IPS-20b (cell line): ENCODE results near the gene RGS19.
A peak's percentile ranks its signal among the peaks of the same experiment; 100 is the strongest.

Source experiments
- H3K27ac ChIP-seq: one replicate; pipeline ENCODE4 v1.5.1; 2013; ENCODE audit warnings: low read length
- H3K27me3 ChIP-seq: 2 replicates; pipeline ENCODE4 v1.6.1; 2013; ENCODE audit warnings: mild to moderate bottlenecking, low read length, inconsistent platforms; ENCODE audit not compliant: insufficient read depth
- H3K36me3 ChIP-seq: 2 replicates; pipeline ENCODE4 v1.6.1; 2013; ENCODE audit warnings: low read depth, mild to moderate bottlenecking, inconsistent platforms, low read length, moderate library complexity; ENCODE audit not compliant: insufficient read depth
- H3K4me1 ChIP-seq: 2 replicates; pipeline ENCODE4 v1.6.1; 2013; ENCODE audit warnings: mild to moderate bottlenecking, control low read depth, inconsistent platforms, low read length, moderate library complexity; ENCODE audit not compliant: insufficient read depth
- H3K4me3 ChIP-seq: 2 replicates; pipeline ENCODE4 v1.5.1; 2013; ENCODE audit warnings: mild to moderate bottlenecking, low read length, inconsistent platforms
- H3K9ac ChIP-seq: 2 replicates; pipeline ENCODE4 v1.6.1; 2013; ENCODE audit warnings: low read depth, mild to moderate bottlenecking, inconsistent platforms, low read length, moderate library complexity
- H3K9me3 ChIP-seq: 2 replicates; pipeline ENCODE4 v1.6.1; 2013; ENCODE audit warnings: mild to moderate bottlenecking, low read depth, low read length, inconsistent platforms; ENCODE audit not compliant: insufficient read depth

The RGS19 gene

GRCh38 chr20:64062276-64062595 lies 17.1 kb downstream of the RGS19 start:
- Histone ChIP-seq H3K9me3 (no peaks in the 10 kb centered on the region), H3K27me3 (no peaks in the 10 kb centered on the region; the same call in 1 of the 2 replicates), H3K4me1 (no peaks in the 10 kb centered on the region; the same call in 1 of the 2 replicates), H3K4me3 (peak overlapping the region; percentile 78; the same call in 1 of the 2 replicates), H3K27ac (no peak overlapping the region), H3K36me3 (no peaks in the 10 kb centered on the region), H3K9ac (peak overlapping the region; percentile 69; the same call in 1 of the 2 replicates)

GRCh38 chr20:64058536-64058935 lies 20.8 kb downstream of the RGS19 start:
- Histone ChIP-seq H3K4me1 (peaks cover 4% of the 10 kb centered on the region; the same call in 1 of the 2 replicates), H3K9ac (no peak overlapping the region), H3K27me3 (no peaks in the 10 kb centered on the region), H3K36me3 (no peaks in the 10 kb centered on the region), H3K4me3 (no peak overlapping the region), H3K9me3 (no peaks in the 10 kb centered on the region), H3K27ac (no peak overlapping the region)

DNA sequence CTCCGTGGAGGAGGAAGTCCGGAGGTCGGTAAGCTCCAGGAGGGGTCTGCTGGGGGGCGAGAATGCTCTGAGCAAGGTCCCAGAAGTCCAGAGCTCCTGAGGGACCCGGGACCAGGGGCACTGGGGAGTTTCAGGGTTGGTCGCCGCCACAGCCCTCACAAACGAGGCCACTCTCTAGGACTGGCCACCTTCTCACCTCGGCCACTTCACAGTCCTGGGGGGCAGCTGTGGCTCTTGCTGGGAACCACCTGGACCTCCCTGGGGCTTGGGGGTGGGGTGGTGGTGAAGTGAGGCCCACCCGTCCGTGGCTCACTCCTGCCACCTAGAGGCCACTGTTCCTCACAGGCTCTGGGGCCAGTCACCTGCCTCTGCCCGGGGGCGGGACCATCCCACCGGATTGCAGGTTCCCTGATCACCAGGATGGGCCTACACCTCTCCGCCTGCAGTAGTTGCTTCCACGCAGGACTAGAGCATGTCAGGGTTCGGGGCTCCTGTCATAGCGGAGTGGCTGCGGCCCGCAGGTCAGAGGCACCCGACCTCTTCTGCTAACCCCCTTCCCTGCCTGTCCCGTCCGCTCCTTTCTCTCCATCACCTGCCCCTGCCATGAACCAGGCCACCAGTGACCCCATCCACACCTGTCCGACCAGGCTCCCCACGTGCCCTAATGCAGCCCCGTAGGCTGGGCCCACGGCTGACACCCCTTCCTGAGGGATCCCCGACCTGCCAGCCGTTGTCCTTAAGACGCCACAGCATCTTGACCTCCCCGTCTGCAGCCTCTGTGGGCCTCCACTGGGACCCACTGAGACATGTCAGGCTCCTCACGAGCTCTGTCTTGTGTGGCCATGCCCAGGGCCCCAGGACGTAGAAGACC lies 21.5 kb downstream of the RGS19 start:
- H3K4me1 ChIP-seq = peaks cover 4% of the 10 kb centered on the region; the same call in 1 of the 2 replicates
- no peaks in the 10 kb centered on the region for H3K27me3 ChIP-seq
- H3K9ac ChIP-seq = no peak overlapping the region
- H3K9me3 ChIP-seq = no peaks in the 10 kb centered on the region
- H3K36me3 ChIP-seq = no peaks in the 10 kb centered on the region
- H3K27ac ChIP-seq = no peak overlapping the region
- H3K4me3 ChIP-seq = no peak overlapping the region

GRCh38 chr20:64056889-64057627 lies 22.3 kb downstream of the RGS19 start:
- Histone ChIP-seq H3K9ac (no peak overlapping the region; the same call in 1 of the 2 replicates), H3K9me3 (no peaks in the 10 kb centered on the region), H3K36me3 (no peaks in the 10 kb centered on the region), H3K4me1 (peaks cover 4% of the 10 kb centered on the region; the same call in 1 of the 2 replicates), H3K4me3 (no peak overlapping the region), H3K27ac (no peak overlapping the region), H3K27me3 (peaks cover 7% of the 10 kb centered on the region)

GRCh38 chr20:64056639-64056888 lies 22.8 kb downstream of the RGS19 start:
- no peaks in the 10 kb centered on the region for H3K36me3 ChIP-seq
- H3K9ac ChIP-seq = no peak overlapping the region
- no peaks in the 10 kb centered on the region for H3K9me3 ChIP-seq
- no peak overlapping the region for H3K4me3 ChIP-seq
- H3K27me3 ChIP-seq = peaks cover 12% of the 10 kb centered on the region
- H3K27ac ChIP-seq = no peak overlapping the region
- peaks cover 4% of the 10 kb centered on the region; the same call in 1 of the 2 replicates for H3K4me1 ChIP-seq

GRCh38 chr20:64055893-64056638 lies 23.3 kb downstream of the RGS19 start:
- Histone ChIP-seq H3K4me3 (no peak overlapping the region), H3K27ac (no peak overlapping the region), H3K9me3 (no peaks in the 10 kb centered on the region), H3K4me1 (peaks cover 4% of the 10 kb centered on the region; the same call in 1 of the 2 replicates), H3K36me3 (no peaks in the 10 kb centered on the region), H3K9ac (no peak overlapping the region), H3K27me3 (peaks cover 17% of the 10 kb centered on the region)

DNA sequence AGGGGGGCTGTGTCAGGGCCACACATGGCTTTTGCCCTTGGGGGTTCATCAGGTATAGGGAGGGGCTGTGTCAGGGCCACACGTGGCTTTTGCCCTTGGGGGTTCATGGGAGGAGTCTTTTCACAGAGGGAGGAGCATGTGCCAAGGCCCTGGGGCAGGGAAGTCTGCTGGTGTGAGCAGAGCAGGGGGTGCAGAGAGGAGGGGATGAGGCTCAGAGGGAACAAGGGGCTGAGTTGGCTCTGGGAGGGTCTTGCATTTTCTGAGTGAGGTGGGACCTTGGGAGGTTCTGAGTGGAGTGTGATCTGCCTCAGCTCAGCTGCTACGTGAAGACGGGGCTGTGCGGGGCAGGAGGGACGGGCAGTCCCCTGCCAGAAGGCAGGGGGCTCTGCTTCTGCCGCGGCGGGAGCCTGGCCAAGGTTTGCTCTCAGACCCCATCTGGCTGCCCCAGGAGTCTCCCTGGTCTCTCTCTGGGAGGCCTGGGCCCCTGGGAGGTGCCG lies 23.9 kb downstream of the RGS19 start:
- Histone ChIP-seq H3K27me3 (peaks cover 24% of the 10 kb centered on the region), H3K9ac (no peak overlapping the region), H3K4me3 (no peak overlapping the region), H3K27ac (no peak overlapping the region), H3K4me1 (peaks cover 4% of the 10 kb centered on the region; the same call in 1 of the 2 replicates), H3K36me3 (no peaks in the 10 kb centered on the region), H3K9me3 (no peaks in the 10 kb centered on the region)

- H3K9ac ChIP-seq = no peak overlapping the region
- no peaks in the 10 kb centered on the region for H3K9me3 ChIP-seq
- no peak overlapping the region for H3K4me3 ChIP-seq
- peaks cover 4% of the 10 kb centered on the region; the same call in 1 of the 2 replicates for H3K4me1 ChIP-seq
- H3K27me3 ChIP-seq = peaks cover 34% of the 10 kb centered on the region
- H3K27ac ChIP-seq = no peak overlapping the region
- H3K36me3 ChIP-seq = no peaks in the 10 kb centered on the region
Observed at GRCh38 chr20:64053841-64054661, 25.3 kb downstream of the RGS19 start.

- Histone ChIP-seq H3K4me3 (no peak overlapping the region), H3K27ac (no peak overlapping the region), H3K36me3 (no peaks in the 10 kb centered on the region), H3K9ac (no peak overlapping the region), H3K9me3 (no peaks in the 10 kb centered on the region), H3K4me1 (peaks cover 4% of the 10 kb centered on the region; the same call in 1 of the 2 replicates), H3K27me3 (peaks cover 42% of the 10 kb centered on the region)
Observed at GRCh38 chr20:64052987-64053840, 26.1 kb downstream of the RGS19 start.

GRCh38 chr20:64052326-64052722 lies 27.0 kb downstream of the RGS19 start:
- H3K27me3 ChIP-seq = peaks cover 51% of the 10 kb centered on the region

More at GRCh38 chr20:64052326-64052722, 27.0 kb downstream of the RGS19 start:
- Histone ChIP-seq H3K4me3 (no peak overlapping the region), H3K4me1 (peaks cover 4% of the 10 kb centered on the region; the same call in 1 of the 2 replicates), H3K9me3 (no peaks in the 10 kb centered on the region), H3K36me3 (no peaks in the 10 kb centered on the region), H3K27ac (no peak overlapping the region), H3K9ac (no peak overlapping the region)
